Middle frontal gyrus (tissue), 1 donor: Measurements from ENCODE around the gene SZT2.

ENCODE experiments used
- DNase-seq: peaks from one replicate; pipeline ENCODE4 v3.0.0-alpha.2; 2015; ENCODE audit warnings: low spot score; ENCODE audit errors: extremely low spot score

SZT2 gene

GRCh38 chr1:43389326-43390313, at the start of gene SZT2, which contains the start of gene MED8:
SZT2 (plus strand) TSS chr1:43389899; CDS start chr1:43389969, 70 bp downstream.
MED8 (minus strand) TSS chr1:43389800; CDS start chr1:43389764, 36 bp downstream.
- DNase-seq: peak; percentile 93

GRCh38 chr1:43340559-43340958, 49.1 kb upstream of the SZT2 start:
- no peak for DNase-seq

GRCh38 chr1:43344267-43344850, 45.3 kb upstream of the SZT2 start:
- no peak for DNase-seq

- DNase-seq: no peak
Observed at GRCh38 chr1:43345120-43345519, 44.6 kb upstream of the SZT2 start.

- no peak for DNase-seq
Observed at GRCh38 chr1:43346636-43347035, 43.1 kb upstream of the SZT2 start.

GRCh38 chr1:43348343-43348808, 41.3 kb upstream of the SZT2 start:
- DNase-seq: no peak

- DNase-seq: no peak
Observed at GRCh38 chr1:43348809-43349593, 40.7 kb upstream of the SZT2 start.

- no peak for DNase-seq
Observed at GRCh38 chr1:43349594-43350306, 39.9 kb upstream of the SZT2 start.

DNA sequence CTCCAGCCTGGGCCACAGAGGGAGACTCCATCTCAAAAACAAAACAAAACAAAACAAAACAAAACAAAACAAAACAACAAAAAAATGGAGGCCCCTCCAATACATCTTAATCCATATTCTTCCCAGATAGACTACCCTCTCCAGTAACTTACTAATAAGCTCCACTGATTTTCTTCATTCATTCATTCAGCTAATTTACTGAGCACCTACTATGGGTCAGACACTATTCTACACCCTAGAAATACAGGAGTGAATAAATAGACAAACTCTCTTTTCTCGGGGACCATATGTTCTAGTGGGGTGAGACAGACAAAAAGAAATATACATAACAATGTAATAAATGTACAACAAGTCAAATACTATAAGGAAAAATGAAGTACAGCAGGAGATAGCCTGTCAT, 38.7 kb upstream of the SZT2 start:
- no peak for DNase-seq

- DNase-seq: no peak
Observed at GRCh38 chr1:43351421-43352350, 38.0 kb upstream of the SZT2 start.

DNA sequence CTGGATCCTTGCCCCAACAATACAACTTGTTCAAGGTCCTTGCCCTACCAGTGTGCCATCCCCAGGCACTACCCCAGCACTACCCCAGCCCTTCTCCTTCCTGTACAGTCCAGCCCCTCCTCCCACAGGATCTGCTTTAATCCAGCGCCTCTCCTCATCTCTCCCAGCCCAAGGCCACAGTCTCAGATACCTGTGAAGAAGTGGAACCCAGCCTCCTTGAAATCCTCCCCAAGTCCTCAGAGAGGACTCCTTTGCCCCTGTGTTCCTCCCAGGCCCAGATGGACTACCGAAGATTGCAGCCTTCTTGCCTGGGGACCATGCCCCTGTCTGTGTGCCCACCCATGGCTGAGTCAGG, 37.4 kb upstream of the SZT2 start:
- no peak for DNase-seq

GRCh38 chr1:43352881-43353280, 36.8 kb upstream of the SZT2 start:
- no peak for DNase-seq

DNA sequence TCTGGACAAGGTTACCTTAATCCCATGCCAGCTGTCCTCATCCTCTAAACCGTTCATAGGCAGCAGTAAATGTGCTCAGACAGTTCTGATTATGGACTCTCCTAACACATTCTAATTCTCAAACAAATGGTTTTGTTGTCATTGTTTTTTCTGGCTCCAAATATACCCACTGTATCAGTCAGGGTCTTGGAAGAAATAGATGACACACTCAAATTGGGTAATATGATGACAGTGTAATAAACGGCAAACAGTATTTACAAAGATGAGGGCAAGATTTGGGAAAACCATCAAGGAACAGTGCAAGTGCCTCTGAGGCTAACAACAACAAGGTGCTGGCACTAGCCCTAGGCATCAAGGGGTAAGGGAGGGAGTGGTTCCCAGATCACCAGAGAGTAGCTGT, 35.2 kb upstream of the SZT2 start:
- no peak for DNase-seq

DNA sequence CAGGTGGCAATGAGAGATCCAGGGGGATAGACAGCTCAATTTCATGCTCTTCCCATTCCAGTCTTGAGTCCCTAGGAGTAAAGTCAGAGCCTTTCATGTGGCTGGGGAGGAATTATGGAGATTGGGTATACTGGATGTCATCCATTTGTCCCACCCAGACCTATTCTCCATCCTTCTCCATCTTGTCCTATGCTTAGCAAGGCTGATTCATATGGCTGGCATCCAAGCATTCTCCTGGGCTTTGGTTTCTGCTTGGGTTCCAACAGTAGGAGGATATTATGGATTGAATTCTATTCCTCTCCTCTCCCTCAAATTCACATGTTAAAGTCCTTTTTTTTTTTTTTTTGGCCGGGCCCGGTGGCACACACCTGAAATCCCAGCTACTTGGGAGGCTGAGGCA, 34.8 kb upstream of the SZT2 start:
- DNase-seq: no peak

DNA sequence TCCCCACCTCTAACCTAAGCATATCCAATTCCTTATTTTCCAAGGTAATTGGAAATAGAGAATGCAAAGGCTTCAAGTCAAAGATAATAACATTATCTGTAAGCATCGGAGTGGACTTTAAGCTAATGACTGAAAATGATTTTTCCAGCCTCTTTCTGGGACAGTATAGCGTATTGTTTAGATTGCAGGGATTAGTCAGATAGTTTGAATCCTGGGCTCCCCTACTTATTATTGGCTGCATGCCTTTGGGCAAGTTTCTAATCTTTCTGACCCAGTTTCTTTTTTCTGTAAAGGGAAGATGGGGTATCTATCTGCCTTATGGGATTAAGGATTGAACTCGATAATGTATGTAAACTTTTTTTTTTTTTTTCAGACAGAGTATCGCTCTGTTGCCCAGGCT, 32.4 kb upstream of the SZT2 start:
- DNase-seq: no peak

- DNase-seq: no peak
Observed at GRCh38 chr1:43358121-43358745, 31.5 kb upstream of the SZT2 start.

DNA sequence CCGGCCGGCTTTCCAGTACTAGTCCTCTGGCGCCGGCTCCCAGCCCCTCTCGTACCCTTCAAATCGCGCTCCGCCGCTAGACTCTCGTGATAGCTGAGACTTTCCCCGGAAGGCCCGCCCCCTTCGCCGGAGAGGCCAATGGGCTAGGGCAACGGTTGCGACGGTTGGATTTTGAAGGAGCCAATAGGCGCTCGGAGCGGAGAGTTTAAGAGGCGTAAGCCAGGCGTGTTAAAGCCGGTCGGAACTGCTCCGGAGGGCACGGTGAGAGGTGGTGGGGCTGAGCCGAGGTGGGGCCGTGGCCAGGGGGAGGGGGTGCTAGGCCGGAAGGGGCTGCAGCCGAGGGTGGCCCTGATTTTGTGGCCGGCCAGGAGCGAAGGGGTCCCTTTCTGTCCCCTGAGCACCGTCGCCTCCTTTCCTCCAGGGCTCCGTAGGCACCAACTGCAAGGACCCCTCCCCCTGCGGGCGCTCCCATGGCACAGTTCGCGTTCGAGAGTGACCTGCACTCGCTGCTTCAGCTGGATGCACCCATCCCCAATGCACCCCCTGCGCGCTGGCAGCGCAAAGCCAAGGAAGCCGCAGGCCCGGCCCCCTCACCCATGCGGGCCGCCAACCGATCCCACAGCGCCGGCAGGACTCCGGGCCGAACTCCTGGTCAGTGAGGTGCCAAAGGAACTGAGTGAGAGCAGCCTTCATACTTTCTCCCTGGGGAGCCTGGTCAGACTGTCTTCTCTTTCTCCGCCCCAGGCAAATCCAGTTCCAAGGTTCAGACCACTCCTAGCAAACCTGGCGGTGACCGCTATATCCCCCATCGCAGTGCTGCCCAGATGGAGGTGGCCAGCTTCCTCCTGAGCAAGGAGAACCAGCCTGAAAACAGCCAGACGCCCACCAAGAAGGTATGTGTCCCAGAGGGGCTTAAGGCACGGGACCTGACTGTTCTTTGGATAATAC, 30.7 kb upstream of the SZT2 start, which contains the start of gene CDC20:
Gene CDC20, plus strand, starts transcription at position 236 of the 948 bp plus-strand sequence. Its CDS starts 235 bp downstream, at position 471.
- DNase-seq: peak; percentile 96

- DNase-seq: no peak
Observed at GRCh38 chr1:43359696-43360095, 30.0 kb upstream of the SZT2 start.
